MM.1S (cell line): ENCODE data around the gene ZPR1.

Experiments used
- DNase-seq: peaks from one replicate; pipeline ENCODE4 v3.0.0-alpha.2; 2015
- H2AFZ ChIP-seq: fragments of 300-600 bp; sonication (generic); 2 replicates; pipeline ENCODE4 v1.6.0; 2016; ENCODE audit warnings: antibody characterized with exemption, low read length
- H3F3A ChIP-seq: fragments of 300-600 bp; sonication (generic); 2 replicates; pipeline ENCODE4 v1.6.1; 2016; ENCODE audit warnings: mild to moderate bottlenecking, antibody characterized with exemption, low read length, moderate library complexity, mixed read lengths; ENCODE audit not compliant: insufficient read depth
- H3K27ac ChIP-seq: fragments of 300-600 bp; sonication (generic); 2 replicates; pipeline ENCODE4 v1.5.1; 2016; ENCODE audit warnings: mild to moderate bottlenecking, low read length
- H3K27me3 ChIP-seq: fragments of 300-600 bp; sonication (generic); replicated peaks from 2 replicates; pipeline ENCODE4 v1.6.0; 2016; ENCODE audit warnings: low read length; ENCODE audit not compliant: insufficient read depth
- H3K36me3 ChIP-seq: fragments of 300-600 bp; sonication (generic); replicated peaks from 2 replicates; pipeline ENCODE4 v1.6.1; 2016; ENCODE audit warnings: mild to moderate bottlenecking, low read length, mixed read lengths; ENCODE audit not compliant: insufficient read depth
- H3K4me1 ChIP-seq: fragments of 300-600 bp; sonication (generic); 2 replicates; pipeline ENCODE4 v1.6.1; 2016; ENCODE audit warnings: low read length, mixed read lengths
- H3K4me2 ChIP-seq: fragments of 300-600 bp; sonication (generic); 2 replicates; pipeline ENCODE4 v1.6.0; 2016; ENCODE audit warnings: low read depth, low read length
- H3K4me3 ChIP-seq: fragments of 300-600 bp; sonication (generic); 2 replicates; pipeline ENCODE4 v1.5.1; 2016; ENCODE audit warnings: low read length, mixed read lengths
- H3K79me2 ChIP-seq: fragments of 300-600 bp; sonication (generic); 2 replicates; pipeline ENCODE4 v1.6.1; 2016; ENCODE audit warnings: mixed run types, low read length, mixed read lengths
- H3K9ac ChIP-seq: fragments of 300-600 bp; sonication (generic); 2 replicates; pipeline ENCODE4 v1.6.1; 2016; ENCODE audit warnings: low read length, mixed read lengths
- H3K9me2 ChIP-seq: fragments of 300-600 bp; sonication (generic); replicated peaks from 2 replicates; pipeline ENCODE4 v1.6.1; 2016; ENCODE audit warnings: mild to moderate bottlenecking, low read length, mixed read lengths; ENCODE audit not compliant: insufficient read depth
- H3K9me3 ChIP-seq: fragments of 300-600 bp; sonication (generic); replicated peaks from 2 replicates; pipeline ENCODE4 v1.6.1; 2016; ENCODE audit warnings: mild to moderate bottlenecking, low read length, mixed read lengths; ENCODE audit not compliant: insufficient read depth
- H4K20me1 ChIP-seq: fragments of 300-600 bp; sonication (generic); 2 replicates; pipeline ENCODE4 v1.6.1; 2016; ENCODE audit warnings: mild to moderate bottlenecking, low read length, moderate library complexity, mixed read lengths; ENCODE audit not compliant: insufficient read depth
- CTCF ChIP-seq: fragments of 300-600 bp; sonication (generic); IDR thresholded peaks from 2 replicates; pipeline ENCODE4 v1.5.1; 2016; ENCODE audit warnings: antibody characterized with exemption, low read length, mixed read lengths
- EZH2 ChIP-seq: fragments of 300-600 bp; sonication (generic); optimal IDR thresholded peaks from 2 replicates; pipeline ENCODE3; 2017; ENCODE audit warnings: low read depth, mild to moderate bottlenecking, antibody characterized with exemption, low read length, mixed read lengths
- EZH2phosphoT487 ChIP-seq: fragments of 300-600 bp; sonication (generic); IDR thresholded peaks from 2 replicates; pipeline ENCODE4 v1.6.1; 2018; ENCODE audit warnings: antibody characterized with exemption, low read length

Gene ZPR1

GRCh38 chr11:116793772-116794097, 5.9 kb upstream of the ZPR1 start:
- no peaks in the 10 kb centered on the region for H3K9me3 ChIP-seq
- H3K4me2 ChIP-seq = no peak overlapping the region
- no peak overlapping the region for H2AFZ ChIP-seq
- no peak overlapping the region for H3K4me3 ChIP-seq
- H3K4me1 ChIP-seq = peaks cover 5% of the 10 kb centered on the region
- H3K9ac ChIP-seq = no peak overlapping the region
- no peak overlapping the region for H3K27ac ChIP-seq
- no peaks in the 10 kb centered on the region for H3K27me3 ChIP-seq
- H4K20me1 ChIP-seq = no peaks in the 10 kb centered on the region
- H3K9me2 ChIP-seq = no peaks in the 10 kb centered on the region
- TF ChIP-seq EZH2 = no peak
- TF ChIP-seq EZH2phosphoT487 = no peak
- TF ChIP-seq CTCF = no peak
- H3K36me3 ChIP-seq = no peaks in the 10 kb centered on the region
- DNase-seq = no peak
- H3K79me2 ChIP-seq = no peaks in the 10 kb centered on the region
- H3F3A ChIP-seq = no peaks in the 10 kb centered on the region

- Histone ChIP-seq H3K36me3 (no peaks in the 10 kb centered on the region), H4K20me1 (no peaks in the 10 kb centered on the region), H3K4me3 (no peak overlapping the region), H3K27me3 (no peaks in the 10 kb centered on the region), H3K79me2 (no peaks in the 10 kb centered on the region), H3F3A (no peaks in the 10 kb centered on the region), H2AFZ (no peak overlapping the region), H3K9me3 (no peaks in the 10 kb centered on the region), H3K9me2 (no peaks in the 10 kb centered on the region), H3K4me1 (peaks cover 9% of the 10 kb centered on the region), H3K4me2 (no peak overlapping the region), H3K9ac (no peak overlapping the region), H3K27ac (no peak overlapping the region)
- DNase-seq = no peak
- no peak for TF ChIP-seq CTCF
- TF ChIP-seq EZH2phosphoT487 = no peak
- no peak for TF ChIP-seq EZH2
Measured at GRCh38 chr11:116792869-116793771, 5.3 kb upstream of the ZPR1 start.

DNA sequence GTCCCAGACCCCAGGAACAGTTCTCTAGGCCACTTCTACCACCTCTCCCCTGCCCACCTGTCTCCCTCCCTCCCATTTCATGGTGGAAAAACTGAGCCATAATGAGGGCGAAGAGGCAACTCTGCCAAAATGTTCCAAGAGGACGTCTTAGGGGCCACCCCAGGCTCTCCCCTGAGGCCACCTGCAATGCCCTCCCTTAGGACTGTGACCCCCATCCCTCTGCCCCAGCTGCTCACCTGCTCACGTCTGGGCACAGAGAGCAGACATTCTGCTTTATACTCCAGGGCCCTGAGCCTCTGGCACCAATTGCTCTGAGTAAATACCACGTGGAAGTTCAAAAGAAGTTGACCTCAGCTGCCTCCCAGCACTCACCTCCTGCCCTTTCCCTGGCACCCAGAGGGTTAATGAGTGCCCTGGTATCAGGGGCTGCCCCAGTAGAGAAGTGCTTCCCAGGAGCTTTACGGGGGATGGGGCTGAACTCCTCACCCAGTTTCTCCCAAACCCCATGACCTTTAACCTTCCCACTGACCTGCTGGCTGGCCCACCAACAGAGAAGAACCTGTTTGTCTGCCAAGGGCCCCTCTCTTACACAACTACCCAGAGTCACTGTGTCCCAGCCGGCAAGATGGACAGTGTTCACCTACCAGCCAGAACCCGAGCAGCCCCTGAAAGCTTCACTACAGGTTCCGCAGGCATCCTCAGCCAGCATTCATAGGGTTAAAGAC, 4.5 kb upstream of the ZPR1 start:
- no peaks in the 10 kb centered on the region for H3K9me3 ChIP-seq
- peaks cover 6% of the 10 kb centered on the region for H3K79me2 ChIP-seq
- no peak overlapping the region for H3K4me2 ChIP-seq
- no peak for DNase-seq
- no peak overlapping the region for H3K27ac ChIP-seq
- no peaks in the 10 kb centered on the region for H3K27me3 ChIP-seq
- TF ChIP-seq CTCF (no peak), EZH2phosphoT487 (no peak), EZH2 (no peak)
- H3K4me3 ChIP-seq = no peak overlapping the region
- H3K9ac ChIP-seq = no peak overlapping the region
- H3F3A ChIP-seq = no peaks in the 10 kb centered on the region
- peaks cover 9% of the 10 kb centered on the region for H3K4me1 ChIP-seq
- H2AFZ ChIP-seq = no peak overlapping the region
- no peaks in the 10 kb centered on the region for H3K36me3 ChIP-seq
- no peaks in the 10 kb centered on the region for H4K20me1 ChIP-seq
- no peaks in the 10 kb centered on the region for H3K9me2 ChIP-seq
